Activated T-helper 1 cell treated with Interleukin-2 at 50 U/mL for 16 hours (primary cell): ENCODE data around the gene MTAP.

Experiments
- DNase-seq: peaks from one replicate; pipeline ENCODE4 v3.0.0-alpha.2; 2020; ENCODE audit warnings: low read depth

Gene MTAP

DNA sequence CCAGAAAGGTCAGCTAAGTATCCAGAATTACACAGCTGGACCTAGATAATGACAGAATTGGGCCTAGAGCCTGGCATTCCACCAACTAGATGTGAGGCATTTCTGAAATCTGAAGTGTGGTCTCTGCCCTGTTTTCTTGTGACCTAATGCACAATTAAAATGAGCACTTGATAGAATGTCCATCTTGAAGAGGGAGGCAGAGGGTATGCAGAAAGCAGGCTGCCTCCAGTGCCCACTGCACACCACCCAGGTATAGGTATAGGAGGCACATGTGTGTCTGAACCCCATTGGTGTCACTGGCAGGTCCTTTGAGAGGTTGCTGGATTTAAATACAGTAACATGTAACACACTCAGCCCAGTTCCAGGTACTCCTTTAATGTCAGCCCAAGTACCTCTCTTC, 2.4 kb downstream of the MTAP start:
- no peak for DNase-seq

DNA sequence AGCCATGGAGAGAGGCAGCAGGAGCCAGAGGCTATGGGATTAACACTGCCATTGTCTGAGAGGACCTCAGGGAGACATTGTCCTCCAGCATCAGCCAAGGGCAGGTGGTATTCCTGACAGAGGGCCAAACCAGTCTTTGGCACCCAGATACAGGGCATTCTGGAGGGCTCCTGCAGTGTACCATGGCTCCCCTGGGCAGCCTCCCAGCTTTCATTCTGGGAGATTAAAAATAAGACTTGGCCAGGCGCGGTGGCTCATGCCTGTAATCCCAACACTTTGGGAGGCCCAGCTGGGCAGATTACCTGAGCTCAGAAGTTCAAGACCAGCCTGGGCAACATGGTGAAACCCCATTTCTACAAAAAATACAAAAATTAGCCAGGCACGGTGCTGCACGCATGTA, 4.2 kb downstream of the MTAP start:
- DNase-seq, result no peak

DNA sequence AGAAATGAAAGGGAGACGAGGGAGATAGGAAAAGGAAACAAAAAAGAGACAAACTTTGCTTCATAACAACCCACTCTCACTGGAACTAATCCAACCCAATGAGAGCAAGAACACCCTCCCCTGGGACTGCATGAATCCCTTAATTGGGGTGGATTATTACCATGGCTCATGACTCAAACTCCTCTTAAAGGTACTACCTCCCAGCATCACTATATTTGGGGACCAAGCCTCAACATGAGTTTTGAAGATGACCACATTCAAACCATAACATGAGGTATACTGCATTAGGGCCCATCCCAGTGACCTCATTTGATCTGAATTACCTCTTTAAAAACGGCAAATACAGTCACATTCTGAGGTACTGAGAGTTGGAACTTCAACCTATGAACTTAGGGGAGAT, 8.0 kb downstream of the MTAP start:
- no peak for DNase-seq

DNA sequence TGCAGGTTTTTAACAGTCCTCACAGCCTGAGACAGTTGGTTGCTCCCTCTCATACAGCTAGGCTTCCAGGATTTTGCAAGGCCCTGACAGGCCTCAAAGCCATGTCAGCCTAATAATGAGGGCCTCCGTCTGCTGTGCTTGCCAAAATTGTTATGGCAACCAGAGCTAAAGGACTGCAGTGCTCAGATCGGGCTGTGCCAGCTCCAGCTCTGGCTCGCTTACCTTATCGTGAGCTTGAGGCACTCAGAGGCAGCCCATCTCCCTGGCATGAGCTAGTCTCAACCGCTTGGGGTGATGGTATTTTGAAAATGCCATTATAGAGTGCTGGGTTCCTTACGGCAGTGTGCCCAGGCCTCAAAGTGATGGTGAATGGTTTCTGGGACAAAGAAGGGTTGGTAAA, 8.4 kb downstream of the MTAP start:
- DNase-seq, result no peak

DNA sequence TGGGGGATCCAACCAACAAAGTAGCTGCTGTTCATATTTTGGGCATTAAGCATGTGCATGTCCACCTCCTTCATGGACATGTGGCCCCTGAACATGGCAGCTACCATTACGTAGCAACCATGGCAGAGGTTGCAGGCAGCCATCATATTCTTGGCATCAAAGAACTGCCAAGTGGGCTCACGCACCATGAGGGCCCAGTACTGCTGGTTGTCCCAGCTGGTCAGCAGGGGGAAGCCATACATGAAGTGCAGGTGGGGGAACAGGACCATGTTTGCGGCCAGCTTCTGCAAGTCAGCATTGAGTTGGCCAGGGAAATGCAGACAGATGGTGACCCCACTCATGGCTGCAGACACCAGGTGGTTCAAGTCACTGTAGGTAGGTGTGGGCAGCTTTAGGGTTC, 9.5 kb downstream of the MTAP start:
- no peak for DNase-seq

DNA sequence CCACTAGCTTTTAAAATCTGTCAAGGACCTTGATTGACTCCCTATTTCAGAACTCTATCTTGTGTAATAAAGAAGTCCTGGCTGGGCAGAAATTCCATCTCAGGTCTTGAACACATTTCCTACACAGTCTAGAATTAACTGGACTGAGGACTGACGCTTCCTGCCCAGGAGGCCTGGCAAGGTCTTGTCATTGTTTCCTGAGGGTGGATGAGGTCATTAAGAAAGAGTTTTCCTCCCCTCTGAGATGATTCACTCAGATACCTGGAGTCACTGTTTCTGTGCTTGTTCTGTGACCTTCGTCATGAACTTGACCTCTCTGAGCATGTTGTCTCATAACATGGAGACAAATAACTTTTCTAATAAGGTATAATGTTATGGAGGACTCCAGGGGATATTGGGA, 10.0 kb downstream of the MTAP start:
- no peak for DNase-seq

DNA sequence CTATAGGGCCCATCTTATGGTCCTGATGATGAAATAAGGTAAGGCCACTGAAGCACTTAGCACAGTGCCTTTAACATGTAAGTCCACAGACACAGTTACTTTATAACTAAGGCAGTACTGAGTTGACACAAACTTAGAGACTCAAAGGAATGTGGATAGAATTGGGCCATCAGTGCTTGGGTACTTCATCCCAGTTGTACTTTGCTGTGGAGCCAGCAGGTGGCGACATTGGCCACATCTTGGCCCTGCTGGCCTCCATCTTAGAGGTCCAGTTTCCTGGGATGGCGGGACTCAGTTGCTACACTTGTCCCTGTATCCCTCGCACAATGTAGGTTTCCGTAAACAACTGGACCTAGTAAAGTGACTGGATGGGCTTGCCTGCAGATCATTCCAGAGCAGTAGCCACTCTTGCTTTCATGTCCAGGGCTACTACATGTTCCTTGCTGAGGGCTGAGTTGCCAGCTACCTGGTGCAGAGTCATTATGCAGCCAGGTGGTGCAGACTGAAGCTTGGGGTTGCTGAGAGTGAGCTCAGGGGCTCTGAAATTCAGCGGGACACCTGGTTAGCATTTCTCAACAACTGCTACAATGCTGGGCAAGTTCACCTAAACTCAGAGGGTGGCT, 10.6 kb downstream of the MTAP start:
- DNase-seq, result peak; percentile 43

DNA sequence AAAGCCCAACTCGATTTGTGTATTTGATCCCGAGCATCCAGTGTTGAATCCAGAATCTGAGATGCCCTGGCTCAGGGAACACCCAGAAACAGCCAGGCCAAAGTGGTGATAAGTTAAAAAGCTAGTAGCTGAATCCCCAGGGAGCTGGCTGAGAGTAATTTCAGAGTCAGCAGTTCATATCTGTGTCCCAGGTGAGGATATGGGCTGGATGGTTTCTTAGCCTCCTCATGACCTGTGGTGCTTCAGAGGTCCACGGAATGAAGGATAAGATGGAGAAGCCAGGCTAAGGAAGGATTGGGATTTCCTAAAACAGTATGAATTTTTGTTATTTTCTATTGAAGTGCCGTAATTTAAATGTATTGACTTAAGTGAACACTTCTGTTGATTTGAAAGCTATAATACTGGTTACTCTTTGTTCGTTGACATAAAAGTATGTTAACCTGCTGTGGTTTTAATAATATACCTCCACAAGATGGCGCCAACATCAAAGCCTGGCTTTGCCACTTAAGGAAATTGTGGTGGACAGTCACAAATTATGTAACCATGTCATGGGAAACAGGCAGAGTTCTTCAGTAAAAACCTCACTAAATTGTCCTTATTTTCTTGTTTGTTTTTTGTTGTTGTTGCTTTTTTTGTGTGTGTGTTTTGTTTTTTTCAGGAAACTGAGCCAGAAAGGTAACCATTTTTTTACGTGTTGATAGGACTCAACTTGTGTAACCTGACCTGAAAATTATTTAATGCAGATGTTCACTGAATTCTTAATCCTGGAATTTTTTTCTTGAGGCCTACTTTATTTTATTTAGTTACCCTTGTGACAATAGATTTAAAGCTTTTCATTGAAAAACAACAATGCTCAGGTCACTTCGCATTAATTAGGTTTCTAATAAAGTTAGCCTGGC, 11.4 kb downstream of the MTAP start:
- DNase-seq, result peak; percentile 9

DNA sequence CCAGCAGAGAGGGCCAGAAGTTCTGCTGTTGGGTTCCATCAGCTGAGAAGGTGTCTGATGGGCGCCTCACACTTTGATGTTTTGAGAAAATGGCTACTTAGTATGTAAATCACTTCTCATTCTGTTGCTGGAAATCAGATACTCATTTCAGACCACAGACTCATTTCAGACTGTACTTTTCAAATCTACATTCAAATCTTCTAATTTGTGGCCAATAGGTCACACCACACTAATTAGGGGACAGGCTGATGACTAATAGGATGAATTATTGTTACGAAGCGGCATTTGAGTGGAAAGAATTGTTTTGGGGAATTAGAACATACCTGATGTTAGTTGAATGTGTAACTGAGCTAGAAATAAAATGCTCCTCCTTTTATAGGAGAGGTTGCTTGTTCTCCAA, 13.2 kb downstream of the MTAP start:
- no peak for DNase-seq

DNA sequence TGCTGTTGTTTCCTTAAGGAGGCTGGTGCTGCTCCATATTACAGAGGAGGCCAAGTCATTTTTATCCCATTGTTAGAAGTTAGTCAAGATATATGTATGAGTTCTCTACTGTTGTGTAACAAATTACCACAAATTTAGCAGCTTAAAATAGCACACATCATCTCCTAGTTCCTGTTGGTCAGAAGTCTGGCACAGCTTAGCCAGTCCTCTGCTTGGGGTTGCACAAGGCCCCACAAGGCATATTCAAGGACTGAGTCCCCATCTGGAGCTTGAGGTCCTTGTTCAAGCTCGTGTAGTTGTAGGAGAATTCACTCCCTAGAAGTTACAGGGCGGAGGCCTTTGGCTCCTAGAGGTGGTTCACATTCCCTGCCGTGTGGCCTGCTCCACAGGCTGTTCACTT, 14.7 kb downstream of the MTAP start:
- no peak for DNase-seq

DNA sequence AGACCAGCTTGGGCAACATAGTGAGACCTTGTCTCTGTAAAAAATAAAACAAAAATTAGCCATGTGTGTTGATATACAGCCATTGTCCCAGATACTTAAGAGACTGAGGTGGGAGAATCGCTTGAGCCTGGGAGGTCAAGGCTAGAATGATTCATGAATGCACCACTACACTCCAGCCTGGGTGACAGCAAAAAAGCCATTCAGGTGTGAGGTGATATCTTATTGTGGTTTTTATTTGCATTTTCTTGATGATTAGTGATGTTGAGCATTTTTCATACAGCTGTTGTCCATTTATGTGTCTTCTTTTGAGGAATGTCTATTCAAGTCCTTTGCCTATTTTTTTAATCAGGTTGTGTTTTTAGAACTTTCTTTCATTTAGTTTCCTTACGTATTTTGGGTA, 23.2 kb downstream of the MTAP start:
- no peak for DNase-seq

DNA sequence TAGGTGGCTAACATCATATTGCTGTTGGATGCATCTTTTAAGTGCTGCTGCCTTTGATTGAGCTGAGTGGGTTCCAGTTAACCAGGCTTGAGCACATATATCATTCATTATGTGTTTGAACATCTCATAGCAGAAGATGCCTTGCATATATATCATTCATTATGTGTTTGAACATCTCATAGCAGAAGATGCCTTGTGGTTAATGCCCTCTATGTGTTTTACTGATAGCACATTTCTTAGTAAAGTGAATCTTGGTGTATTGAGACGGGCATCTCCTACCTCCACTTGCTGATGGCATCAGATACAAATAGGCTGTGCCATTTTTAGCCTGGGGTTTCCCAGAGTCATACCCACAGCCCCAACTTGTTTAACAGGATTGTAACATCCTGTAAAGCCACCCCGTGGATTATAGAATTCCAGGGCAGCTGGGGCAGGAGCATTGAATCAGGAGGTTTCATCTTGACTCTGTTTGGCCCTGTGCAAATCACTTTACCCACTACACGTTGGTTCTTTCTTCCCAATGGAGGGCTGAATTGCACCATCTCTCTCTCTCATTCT, 26.5 kb downstream of the MTAP start:
- no peak for DNase-seq

DNA sequence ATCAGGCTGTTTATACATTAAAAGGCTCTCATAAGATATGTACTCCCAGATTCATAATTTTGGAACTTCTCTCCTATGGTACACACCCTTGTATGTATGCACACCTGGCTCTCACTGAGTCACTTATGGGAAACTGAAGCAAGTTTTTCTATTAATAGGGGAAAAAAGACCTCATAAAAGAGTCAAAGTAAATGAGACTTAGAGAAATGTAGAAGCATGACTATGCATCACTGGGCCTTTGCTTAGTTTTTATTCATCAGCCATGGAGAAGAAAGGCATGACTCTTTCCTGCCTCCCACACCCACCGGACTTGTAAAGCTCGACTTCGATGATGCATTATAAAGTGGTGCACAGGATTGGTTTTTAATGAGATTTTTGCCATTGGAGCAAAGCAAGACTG, 28.2 kb downstream of the MTAP start:
- no peak for DNase-seq

DNA sequence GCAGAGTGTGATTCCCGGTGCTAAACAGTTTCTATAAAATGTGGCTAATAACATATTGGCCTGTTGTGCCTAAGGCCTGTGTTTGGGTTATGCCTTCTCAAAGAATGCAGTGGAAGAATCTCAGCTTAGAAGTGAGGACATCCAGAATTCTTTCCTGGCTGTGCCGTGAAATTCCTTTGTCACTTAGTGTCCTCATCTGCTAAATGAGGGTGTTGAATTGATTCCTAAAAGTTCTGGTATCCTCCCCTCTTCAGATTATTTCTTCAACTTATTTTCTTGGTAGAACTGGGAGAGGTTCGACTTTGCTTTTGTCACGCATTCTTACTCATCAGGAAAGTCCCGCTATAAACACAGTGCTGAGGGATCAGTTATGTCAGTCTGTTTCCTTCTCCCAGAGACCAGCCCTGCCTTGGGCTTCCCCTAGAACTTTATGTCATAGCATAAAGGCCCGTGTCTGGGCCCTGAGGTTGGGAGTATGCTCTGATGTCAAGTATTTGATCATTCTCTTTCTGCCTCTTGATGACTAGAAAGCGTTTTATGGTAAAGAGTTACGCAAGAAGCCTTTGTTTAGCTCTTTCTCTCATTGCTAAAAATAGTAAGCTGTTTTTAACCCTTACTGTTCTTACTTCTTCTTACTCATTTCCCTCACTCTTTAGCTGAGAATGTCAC, 29.5 kb downstream of the MTAP start:
- no peak for DNase-seq

DNA sequence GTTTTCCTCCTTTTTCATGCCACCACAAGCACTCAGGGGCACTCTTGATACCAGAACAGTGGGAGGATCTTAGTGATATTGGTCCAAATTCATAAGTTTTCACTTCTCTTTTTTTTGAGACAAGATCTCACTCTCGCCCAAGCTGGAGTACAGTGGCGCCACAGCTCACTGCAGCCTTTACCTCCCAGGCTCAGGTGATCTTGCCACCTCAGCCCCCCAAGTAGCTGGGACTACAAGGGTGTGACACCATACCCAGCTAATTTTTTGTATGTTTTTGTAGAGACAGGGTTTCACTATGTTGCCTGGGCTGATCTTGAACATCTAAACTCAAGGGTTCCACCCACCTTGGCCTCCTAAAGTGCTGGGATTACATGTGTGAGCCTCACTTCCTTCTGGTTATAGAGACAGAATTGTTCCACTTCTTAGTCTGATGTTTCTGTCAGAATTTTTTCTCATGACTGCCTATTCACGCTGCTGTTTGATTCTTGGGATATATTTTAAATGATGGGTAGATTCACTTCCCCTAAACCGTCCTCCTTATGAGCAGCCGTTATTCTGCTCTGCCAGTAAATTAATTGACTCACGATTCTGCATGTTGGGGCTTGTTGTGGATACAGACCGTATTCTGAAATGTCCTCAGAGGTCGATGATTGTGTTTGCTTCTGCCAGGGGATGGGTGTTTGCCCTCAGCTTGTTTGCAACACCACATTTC, 30.8 kb downstream of the MTAP start:
- DNase-seq, result no peak

DNA sequence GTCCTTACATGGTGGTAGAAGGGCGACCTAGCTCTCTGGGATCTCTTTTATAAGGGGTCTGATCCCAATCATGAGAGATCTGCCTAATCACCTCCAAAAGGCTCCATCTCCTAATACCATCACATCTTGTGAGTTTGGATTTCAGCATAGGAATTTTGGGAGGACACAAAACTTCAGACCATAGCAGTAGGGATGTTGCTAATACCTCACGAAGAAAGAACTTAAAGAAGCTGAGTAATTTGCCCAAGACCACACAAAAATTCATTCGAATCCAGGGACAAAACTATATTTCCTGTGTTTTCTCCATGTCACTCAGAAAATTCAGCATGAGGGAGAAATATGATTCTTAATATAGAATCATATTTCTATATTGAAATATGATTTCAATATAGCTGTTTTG, 32.7 kb downstream of the MTAP start:
- DNase-seq, result no peak

DNA sequence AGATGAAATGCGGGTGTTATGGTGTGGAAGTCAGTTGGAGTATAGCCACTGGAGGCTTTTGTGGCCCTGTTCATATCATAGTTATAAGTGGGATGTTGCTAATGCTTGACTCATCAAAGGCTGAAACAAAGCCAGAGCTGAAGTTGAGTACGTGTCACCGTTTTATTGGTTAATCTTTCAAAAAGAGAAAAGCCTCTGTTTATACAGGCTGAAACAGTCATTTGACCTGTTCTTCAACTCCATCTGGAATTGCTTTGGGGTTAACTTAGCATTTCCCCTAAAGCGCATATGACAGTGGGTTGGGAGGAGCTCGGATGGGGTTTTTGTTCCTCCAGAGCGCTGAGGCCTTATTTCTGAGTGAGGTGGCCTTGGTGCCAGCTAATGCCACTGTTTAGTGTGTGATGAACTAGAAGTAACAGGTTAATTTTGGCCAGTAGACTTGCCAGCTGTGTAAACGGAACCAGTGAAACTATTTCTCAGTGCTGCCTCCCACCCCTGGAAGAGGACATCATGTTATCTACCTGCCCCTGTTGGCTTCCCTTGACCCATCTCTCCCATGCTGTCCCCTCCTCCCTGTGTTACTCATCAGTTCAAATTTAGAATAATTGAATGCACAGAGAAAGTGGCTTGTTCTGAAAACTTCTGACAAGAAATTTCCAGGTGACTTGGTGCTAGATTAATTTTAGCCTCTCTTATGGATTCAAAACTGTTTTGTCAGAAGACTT, 34.2 kb downstream of the MTAP start:
- no peak for DNase-seq

DNA sequence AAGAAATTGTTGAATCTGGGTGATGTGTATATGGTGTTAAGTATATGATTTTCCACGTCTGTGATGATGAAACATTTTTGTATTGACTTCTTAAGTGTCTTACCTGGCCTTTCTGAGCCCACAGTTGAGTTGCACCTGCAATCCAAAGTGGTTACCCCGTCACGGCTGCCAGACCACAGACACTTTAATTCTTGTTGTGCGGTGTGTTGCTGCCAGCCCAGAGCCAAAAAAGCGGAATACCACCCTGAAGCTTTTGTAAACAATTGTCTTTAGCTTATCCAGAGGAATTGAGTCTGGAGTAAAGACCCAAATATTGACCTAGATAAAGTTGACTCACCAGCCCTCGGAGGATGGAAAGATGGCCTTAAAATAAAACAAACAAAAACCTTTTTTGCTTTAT, 35.1 kb downstream of the MTAP start:
- no peak for DNase-seq

DNA sequence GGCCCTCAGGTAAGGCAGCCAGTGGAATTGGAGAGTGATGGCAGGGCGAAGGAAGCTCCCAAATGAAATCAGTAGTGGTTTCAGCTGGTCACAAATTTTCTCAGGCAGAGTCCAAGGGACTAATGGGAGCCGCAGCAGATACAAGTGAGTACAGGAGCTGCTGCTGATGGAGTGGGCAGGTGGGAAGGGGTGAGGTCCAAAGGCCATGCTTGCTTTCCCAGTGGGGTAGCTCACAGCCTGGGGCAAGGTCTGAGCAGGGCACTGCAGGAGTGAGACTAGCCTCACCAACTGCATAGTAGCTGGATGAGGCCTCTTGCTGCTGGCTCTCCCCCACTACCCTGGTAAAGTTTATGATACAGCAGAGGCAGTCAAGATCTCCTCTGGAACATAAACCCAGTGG, 38.2 kb downstream of the MTAP start:
- DNase-seq, result no peak

DNA sequence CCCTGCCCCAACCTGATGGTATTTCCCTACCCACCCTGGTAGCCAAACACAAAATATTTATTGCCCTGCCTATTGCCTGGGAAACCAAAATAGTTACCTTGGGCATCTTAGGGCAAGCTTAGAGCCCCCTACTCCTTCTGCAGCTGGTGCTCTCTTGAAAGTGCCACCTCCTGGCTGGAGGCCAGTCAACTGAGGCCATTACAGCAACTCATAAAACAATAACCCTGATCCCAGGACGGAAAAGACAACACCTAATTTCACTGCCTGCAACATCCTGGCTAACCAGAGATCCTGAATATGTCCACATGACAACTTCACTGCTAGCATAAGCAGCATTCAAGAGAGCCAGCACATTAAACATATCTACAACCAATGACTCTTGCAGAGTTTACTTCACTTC, 38.7 kb downstream of the MTAP start:
- DNase-seq, result no peak

DNA sequence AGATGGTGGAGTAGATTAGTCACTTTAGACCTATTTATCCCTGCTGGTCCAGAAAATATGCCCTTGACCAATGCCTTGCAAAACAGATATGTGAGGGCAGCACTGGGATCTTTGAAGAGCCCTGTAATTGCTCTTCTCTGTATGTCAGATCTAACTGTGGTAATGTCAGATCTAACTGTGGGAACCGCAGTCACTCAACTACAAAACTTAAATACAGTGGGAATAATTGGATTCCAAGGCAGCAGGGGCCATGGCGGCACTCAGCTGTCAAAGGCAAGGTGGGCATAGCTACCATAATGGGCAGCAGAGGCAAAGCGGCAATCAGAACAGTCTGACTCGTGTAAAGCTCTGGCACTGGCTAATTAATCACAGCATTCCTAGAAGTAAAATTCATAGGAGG, 46.2 kb downstream of the MTAP start:
- DNase-seq, result no peak

DNA sequence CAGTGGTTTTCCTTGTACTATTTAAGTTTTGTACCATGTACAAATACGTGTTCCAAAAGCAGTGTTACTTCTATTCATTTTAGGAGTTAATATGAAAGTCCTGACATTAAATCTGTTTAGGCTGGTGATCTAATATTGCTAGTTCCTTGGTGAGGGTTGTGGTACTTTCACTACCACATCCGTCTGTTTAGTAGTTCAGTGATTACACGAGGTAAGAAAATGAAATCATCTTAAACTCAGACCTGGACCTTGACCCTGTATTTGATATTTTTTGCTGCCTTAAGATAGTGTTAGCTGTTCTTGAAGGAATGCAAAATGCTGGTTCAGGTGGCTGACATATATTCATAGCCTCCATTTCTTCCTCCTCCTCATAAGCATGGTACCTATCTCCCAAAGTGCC, 50.3 kb downstream of the MTAP start:
- no peak for DNase-seq
